HG02610 (cell line): Measurements from ENCODE around the gene UBE2M.
A peak's percentile ranks its signal among the peaks of the same experiment; 100 is the strongest.

ENCODE experiments used
- ATAC-seq: cut with Tn5 transposase; IDR thresholded peaks from one replicate; pipeline ENCODE4 v1.9.1; 2021; ENCODE audit warnings: mild to moderate bottlenecking, moderate library complexity; ENCODE audit not compliant: unreplicated experiment

UBE2M gene

DNA sequence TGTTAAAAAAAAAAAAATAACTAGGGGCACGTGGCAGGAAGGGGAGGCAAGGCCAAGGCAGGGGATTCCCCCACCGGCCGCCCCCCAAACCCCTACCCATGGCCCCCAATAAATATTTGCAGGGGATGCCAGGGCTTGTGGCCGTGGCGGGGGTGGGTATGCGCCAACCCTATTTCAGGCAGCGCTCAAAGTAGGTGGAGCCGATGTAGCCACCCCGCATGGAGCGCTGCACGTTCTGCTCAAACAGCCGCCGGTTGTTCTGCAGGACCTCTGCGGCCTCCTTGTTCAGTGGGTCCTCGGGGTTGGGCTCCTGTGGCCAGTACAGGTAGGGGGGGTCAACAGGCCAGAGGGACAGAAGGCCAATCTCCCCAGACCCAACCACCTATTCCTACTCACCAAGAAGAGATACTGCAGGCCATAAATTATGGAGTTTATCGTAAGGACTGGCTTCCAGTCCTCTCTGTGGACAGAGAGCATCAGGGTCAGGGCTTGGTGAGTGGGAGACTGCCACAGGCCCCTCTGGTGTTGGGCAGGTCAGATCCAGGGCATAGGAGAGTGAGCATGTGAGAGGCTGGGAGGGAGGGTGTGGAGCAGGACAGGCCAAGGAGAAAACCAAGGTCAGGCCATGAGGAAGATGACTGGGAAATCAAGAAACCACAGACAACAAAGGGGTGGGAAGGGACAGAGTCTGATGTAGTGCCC is 2.3 kb downstream of the UBE2M start:
- no peak for ATAC-seq

DNA sequence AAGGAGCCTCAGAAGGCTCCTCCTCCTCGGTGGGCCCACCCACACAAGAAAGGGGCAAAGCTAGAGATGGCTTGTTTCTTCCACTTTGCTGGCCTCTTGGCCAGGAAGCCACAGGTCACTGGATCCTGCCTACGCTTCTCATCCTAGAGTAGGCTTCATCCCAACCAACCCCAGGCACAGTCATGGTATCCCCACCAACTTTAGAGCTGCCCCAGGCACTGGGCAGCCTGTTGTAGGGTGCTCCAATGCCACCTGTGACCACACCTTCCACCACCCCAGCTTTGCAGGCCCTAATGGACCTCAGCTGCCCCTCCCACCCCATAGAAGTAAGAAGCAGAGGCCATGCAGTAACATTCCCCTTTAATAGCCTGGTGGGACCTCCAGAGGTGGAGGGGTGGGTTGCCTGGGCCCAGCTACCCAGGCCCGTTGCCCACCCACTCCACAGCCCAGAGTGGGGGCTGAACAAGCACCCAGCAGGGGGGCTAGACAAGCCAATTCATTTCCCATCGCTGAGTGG is 3.0 kb downstream of the UBE2M start:
- ATAC-seq, result no peak

DNA sequence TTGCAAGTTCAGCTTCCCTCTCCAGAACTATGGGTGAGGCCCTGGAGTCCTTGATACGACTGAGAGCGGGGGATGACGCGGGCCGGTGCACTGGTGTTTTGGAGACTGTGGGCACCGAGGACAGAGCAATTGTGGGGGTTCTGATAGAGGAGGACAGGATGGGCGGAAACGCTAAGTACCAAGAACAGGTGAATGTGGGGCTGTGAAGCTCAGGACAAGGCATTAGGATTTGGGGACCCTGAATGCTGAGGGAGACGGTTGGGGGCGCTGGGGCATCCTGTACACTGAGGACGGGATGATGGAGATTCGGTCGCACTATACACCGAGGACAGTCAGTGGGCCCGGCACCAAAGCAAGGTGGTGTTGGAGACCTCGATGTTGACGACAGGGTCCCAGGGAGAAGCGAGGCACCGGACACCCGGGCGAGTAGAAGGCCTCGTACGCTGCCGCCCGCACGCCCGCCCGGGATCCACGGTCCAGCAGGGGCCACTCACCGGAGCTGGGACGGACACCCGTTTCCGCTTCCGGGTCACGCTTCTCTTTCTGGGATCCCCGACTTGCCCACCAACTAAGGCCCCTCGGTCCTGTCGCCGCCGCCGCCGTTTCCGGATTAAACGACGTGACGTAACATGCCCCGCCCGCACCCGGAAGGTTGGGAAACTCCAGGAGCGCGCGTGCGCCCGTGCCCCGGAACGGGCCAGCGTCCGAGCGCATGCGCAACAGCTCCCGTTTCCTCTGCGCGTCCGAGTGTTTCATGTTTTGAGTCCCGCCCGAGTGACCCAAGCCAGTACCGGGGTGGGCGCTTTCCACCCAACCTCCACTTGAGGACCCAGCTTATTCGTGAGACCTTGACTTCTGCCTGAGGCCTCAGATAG is 3.7 kb downstream of the UBE2M start, which contains the start of gene CHMP2A:
TSS of gene CHMP2A (minus strand) at position 612 of the 875 bp plus-strand sequence. CDS start 893 bp downstream, outside the sequence.
- peak; percentile 28 for ATAC-seq

DNA sequence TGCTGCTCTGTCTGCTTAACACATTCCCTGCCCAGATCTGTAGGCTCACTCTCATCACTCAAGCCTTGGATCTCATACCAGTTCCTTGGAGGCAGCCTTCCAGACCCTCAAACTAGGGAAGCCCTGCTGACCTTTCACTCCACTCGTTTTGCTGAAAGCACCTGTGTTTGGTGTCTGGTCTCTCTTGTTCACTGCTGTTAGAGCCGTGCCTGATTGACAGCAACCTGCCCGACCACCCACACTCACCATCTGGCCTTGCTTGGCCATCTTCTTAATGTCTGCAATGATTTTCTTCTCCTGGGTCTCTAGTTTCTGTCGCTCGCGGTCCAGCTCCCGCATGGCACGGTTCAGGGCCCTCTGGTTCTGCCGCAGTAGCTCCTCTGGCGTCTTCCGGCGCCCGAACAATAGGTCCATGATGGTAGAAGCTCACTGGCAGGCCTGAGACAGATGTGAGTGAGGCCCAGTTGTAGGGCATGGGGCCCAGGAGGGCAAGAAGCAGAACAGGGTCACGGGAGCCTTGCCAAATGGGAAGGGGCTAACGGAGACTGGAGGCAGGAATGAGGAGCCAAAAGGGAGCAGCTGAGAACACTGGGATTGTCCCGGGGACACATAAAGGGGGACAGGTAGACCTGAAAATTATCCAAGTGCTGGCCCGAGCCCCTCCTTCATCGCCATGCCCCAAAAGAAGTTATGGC is 4.5 kb downstream of the UBE2M start:
- no peak for ATAC-seq

DNA sequence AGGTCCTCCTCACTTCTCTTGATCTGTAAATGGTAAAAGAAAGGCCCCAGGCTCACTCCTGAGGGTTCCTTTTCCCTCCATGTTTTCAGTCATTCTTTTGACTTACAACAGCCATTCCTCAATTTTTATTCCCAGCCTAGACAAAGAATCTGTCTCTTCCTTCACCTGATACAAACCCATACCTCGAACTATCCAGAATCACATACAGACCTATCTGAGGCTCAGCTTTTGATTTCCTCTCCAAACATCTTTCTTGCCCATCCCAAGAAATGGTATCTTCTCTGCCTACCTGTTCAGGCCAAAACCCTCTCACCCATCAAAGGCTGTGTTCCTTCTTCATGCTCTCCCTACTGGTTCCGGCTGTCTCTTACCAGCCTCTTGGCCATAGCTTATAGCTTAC is 5.8 kb downstream of the UBE2M start:
- ATAC-seq, result no peak

DNA sequence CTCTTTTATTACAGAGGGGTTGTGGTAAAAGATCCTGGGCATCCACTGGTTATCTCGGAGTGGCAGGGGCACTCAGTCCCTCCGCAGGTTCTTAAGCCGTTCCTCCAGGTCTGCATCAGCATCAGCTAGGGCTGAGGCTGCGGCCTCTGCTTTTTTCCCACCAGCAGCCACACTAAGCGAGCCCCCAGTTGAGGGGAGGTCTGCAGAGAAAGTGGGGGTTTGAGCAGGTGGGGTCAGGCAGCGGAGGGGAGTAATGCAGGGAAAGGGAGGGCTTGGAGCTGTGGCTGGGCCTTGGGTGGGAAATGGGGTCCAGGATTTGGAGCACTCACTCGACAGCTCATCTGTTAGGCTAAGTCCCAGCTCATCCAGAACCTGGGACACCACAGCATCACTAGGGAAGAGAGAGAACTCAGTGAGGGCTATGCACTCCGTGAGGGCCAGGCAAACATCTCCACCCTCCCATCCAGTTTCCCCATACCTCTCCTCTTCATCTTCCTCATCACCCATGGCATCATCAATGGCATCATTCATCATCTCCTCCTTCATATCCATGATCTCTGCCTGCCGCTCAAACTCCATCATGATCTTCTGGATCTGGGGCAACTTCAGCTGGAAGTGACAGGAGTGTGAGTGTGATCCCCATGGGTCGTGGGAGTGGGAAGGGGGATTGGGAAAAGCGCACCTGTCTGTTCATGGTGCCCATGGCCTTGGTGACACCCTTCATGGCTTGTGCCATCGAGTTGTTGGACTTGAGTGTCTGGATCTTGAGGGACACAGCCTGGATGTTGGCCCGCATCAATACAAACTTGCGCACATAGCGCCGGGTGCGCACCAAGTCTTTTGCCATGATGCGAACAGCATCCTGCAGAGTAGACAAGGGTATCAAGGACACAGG is 6.6 kb downstream of the UBE2M start:
- no peak for ATAC-seq

DNA sequence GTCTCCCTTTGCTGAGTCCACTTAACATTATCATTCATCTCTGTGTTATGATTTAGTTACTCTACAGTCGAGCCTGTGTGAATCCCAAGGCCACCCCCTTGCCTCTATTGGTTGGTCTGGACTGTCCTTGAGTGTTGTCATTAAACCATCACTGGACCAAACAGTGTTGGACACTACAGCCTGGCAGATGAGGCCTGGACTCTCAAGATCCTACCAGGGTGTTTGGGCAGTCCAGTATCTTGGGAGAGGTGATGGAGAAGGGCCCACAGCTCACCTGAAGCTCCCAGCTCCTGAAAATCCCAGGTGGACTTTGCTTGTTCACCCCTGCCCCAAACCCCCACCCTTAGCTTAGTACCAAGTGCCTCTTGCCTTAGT is 7.3 kb downstream of the UBE2M start:
- ATAC-seq, result no peak

DNA sequence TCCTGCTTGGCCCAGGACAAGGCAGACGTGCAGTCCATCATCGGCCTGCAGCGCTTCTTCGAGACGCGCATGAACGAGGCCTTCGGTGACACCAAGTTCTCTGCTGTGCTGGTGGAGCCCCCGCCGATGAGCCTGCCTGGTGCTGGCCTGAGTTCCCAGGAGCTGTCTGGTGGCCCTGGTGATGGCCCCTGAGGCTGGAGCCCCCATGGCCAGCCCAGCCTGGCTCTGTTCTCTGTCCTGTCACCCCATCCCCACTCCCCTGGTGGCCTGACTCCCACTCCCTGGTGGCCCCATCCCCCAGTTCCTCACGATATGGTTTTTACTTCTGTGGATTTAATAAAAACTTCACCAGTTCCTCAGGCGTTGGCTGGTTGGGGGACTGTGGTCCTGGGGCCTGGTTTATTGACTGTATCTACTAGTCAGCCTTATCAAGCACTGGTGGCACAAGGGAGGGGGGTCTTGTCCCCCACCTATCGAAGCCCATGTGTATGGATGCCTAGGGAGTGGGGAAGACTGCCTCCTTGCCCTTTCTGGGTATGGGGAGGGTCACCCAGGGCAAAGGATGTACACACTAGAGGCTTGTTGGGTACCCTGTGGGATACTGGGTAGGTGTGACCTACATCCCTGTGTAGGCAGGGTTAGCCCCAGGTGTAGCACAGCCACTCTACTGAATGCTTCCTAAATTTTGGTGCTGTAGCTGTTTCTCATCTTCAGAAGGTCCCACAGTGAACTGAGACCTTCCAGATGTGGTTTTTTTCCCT is 7.9 kb downstream of the UBE2M start:
- no peak for ATAC-seq

DNA sequence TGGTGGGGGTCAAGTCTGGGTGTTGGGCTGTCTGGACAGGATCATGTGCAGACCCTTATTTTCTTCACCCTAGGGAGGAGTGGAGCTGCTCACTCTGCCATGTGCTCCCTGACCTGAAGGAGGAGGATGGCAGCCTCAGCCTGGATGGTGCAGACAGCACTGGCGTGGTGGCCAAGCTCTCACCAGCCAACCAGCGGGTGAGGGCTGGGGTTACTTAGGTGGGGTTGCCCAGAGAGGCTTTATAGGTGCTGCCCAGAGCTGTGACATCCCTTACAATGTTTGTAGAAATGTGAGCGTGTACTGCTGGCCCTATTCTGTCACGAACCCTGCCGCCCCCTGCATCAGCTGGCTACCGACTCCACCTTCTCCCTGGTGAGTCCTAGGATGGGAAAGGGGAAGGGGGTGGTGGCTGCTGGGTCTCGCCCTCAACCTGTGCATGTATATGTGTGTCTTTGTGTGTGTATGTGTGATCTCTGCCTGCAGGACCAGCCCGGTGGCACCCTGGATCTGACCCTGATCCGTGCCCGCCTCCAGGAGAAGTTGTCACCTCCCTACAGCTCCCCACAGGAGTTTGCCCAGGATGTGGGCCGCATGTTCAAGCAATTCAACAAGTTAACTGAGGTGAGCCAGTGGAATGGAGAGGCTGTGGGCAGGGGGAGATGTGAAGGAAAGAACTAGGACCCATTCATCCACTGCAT is 8.6 kb downstream of the UBE2M start:
- ATAC-seq, result no peak

DNA sequence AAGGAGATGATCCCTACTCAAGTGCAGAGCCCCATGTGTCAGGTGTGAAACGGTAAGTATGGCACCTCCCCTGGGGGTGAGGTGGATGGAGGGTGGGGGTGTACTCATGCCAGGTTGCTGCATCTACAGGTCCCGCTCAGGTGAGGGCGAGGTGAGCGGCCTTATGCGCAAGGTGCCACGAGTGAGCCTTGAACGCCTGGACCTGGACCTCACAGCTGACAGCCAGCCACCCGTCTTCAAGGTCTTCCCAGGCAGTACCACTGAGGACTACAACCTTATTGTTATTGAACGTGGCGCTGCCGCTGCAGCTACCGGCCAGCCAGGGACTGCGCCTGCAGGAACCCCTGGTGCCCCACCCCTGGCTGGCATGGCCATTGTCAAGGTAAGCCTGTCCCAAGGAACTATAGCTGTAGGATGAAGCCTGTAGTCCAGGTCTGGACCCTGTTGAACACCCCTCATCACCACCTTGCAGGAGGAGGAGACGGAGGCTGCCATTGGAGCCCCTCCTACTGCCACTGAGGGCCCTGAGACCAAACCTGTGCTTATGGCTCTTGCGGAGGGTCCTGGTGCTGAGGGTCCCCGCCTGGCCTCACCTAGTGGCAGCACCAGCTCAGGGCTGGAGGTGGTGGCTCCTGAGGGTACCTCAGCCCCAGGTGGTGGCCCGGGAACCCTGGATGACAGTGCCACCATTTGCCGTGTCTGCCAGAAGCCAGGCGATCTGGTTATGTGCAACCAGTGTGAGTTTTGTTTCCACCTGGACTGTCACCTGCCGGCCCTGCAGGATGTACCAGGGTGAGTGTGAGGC is 9.3 kb downstream of the UBE2M start:
- no peak for ATAC-seq

DNA sequence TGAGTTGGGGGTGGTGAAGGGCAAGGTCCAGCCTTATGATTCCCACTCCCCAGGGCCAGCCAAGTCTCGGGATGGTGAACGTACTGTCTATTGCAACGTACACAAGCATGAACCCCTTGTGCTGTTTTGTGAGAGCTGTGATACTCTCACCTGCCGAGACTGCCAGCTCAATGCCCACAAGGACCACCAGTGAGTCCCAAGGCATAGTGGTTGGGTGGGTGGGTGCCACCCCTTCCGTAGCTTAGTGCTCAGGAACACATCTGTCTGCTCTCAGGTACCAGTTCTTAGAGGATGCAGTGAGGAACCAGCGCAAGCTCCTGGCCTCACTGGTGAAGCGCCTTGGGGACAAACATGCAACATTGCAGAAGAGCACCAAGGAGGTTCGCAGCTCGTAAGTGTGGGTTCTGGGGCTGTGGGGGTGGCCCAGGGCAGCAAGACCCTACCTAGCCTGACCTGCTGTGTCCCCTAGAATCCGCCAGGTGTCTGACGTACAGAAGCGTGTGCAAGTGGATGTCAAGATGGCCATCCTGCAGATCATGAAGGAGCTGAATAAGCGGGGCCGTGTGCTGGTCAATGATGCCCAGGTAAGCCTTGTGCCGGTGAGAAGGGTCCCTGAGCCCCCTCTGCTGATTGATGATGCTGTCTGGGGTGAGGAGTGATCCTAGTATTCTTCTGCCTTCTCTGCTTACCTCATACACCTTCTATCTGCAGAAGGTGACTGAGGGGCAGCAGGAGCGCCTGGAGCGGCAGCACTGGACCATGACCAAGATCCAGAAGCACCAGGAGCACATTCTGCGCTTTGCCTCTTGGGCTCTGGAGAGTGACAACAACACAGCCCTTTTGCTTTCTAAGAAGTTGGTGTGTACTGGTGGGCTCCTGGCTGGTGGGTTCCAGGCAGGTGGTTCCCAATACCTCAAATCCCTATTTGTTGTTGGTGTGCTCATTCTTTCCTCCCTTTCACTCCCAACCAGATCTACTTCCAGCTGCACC is 10.8 kb downstream of the UBE2M start:
- ATAC-seq, result no peak

DNA sequence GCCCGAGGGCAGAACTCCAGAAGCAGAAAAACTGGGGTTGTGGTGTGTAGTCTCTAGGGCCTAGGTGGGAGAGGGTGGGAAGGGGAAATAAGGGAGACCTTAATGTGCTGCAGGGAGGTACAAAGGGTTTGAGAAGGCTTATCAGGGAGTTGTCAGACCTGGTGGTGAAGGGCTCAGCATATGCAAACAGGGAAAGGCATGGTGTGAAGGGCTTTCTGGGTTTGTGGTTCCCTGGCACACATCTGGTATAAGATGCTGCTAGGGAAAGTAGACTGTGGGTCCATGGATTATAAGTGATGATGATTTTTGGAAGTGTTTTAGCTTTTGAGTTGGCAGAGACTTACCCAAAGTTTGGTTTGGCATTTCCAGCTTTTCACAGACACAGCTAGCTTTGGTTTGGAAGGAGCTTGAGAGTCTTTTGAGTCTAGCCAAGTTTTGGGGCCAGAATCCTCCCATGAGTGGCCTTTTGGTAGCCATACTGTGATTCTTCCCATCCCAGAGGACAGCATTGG is 12.3 kb downstream of the UBE2M start:
- ATAC-seq, result no peak

DNA sequence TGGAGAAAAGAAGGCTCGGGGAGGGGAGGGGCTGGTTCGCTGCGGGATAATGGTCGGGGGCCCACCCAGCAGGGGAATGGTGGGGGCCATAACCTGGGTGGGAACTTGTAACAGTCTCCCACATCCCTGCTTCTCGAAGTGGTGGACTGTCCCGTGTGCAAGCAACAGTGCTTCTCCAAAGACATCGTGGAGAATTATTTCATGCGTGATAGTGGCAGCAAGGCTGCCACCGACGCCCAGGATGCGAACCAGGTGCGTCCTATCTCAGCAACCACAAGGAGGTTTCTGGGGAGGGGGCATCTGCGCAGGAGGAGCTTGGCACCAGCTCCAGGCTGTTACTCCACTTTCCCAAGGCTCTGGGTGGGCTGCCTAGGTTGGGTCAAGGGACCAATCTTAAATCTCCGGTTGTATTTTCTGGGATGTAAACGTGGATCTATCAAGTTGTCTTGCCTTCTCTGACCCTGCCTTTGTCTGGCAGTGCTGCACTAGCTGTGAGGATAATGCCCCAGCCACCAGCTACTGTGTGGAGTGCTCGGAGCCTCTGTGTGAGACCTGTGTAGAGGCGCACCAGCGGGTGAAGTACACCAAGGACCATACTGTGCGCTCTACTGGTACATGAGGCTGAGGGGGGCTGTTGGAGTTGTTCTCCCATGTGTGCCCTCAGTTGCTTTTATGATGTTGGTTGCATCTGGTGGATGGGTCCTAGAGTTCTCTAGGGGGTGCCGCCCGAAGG is 13.0 kb downstream of the UBE2M start:
- no peak for ATAC-seq

DNA sequence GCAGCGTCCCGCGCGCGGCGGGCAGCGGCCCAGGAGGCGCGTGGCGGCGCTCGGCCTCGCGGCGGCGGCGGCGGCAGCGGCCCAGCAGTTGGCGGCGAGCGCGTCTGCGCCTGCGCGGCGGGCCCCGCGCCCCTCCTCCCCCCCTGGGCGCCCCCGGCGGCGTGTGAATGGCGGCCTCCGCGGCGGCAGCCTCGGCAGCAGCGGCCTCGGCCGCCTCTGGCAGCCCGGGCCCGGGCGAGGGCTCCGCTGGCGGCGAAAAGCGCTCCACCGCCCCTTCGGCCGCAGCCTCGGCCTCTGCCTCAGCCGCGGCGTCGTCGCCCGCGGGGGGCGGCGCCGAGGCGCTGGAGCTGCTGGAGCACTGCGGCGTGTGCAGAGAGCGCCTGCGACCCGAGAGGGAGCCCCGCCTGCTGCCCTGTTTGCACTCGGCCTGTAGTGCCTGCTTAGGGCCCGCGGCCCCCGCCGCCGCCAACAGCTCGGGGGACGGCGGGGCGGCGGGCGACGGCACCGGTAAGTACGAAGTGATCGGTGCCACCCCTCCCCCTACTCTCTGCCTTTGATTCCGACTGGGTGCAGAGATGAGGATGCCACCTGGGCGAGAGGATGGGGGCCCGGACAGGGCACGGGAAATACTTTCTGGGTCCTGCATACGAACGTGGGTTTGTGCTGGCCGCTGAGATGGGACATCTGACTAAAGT is 13.7 kb downstream of the UBE2M start:
- ATAC-seq, result peak; percentile 49

DNA sequence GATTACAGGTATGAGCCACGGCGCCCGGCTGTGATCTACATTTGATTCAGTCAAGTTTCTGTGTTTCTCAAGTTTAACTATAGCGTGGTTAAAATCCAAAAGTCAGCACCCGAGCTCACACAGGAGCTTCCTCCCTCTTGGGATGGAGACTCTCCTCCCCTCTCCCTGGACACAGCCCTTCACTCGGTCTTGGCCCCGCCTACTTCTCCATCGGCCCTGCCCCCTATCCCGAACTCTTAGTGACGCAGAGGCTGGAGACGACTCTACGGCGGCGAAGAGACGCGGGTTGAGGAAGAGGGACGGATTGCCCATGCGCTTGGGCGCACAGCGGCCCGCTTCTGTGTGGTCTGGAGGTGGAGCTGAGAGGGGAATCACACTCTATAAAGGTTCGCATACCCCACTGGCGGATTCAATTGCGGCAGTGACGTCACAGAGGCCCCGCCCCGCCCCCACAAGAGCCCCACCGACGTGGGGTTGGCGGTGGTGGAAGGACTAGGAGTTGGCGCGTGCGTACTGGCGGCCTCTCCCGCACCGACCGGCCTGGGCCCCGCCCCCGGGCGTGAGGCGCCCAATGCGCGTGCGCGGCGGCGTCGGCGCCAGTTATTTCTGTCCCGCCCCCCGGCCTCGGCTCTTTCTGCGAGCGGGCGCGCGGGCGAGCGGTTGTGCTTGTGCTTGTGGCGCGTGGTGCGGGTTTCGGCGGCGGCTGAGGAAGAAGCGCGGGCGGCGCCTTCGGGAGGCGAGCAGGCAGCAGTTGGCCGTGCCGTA is 14.4 kb downstream of the UBE2M start, which contains the start of gene TRIM28:
TSS of gene TRIM28 (plus strand) at position 239 of the 765 bp plus-strand sequence. CDS start 694 bp downstream, outside the sequence.
- ATAC-seq, result peak; percentile 78
